Muscle of back (tissue), 11 donors: ENCODE results near the gene ZMAT5. TPM values are rescaled to one million over a fixed set of nuclear protein-coding genes. Genes with fewer than 3 reads are reported as not detected.

ENCODE experiments used
- DNase-seq, 3 donors: peaks; one replicate each; pipeline versions ENCODE4 v3.0.0 to v3.0.0-alpha.2; 2013
- polyA plus RNA-seq, 10 donors: library from polyadenylated mRNA; unstranded; fragments of 120-200 nt; gene quantifications; one replicate each; pipeline ENCODE4 v1.2.1, GENCODE V29; 2013; ENCODE audit not compliant: insufficient read length in 10 of 10

ZMAT5 gene
- polyA plus RNA-seq, 10 donors, result 13.2 to 21.4 (median 16.6) TPM

DNA sequence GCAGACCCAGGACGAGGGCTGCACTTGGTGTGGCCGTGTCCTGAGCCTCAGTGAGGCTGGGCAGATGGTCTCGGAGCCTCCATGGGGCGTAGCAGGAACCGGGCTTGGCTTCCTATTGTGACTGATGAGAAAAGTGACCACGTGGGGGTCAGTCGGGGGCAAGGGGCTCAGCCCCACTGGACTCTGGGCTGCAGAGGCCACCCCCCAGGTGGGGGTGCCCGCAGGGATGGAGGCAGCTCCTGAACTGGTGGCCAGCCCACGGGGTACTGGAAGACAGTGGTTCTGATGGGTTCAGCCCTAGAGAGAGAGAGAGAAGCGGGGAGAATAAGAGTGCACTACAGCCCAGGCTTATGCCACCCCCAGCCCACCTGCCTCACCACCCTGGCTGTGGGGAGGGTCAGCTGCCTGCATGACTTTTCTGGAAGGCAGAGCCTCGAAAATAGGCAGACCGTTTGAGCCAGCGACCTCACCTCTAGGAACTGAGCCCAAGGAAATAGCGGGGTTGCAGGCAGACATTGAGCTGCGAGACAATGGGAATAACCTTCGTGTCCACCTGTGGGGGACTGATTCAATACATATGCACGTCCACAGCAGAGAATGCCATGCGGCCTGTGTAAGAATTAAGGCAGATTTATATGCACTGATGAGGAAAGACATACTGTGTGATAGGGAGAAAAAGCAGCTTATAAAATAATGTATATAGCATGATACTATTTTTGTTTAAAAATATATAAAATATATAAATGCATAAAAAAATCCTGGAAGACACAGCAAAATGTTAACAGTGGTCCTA is 35.6 kb downstream of the ZMAT5 start:
- no peak for DNase-seq

GRCh38 chr22:29729161-29729560 is 37.6 kb downstream of the ZMAT5 start:
- no peak for DNase-seq

DNA sequence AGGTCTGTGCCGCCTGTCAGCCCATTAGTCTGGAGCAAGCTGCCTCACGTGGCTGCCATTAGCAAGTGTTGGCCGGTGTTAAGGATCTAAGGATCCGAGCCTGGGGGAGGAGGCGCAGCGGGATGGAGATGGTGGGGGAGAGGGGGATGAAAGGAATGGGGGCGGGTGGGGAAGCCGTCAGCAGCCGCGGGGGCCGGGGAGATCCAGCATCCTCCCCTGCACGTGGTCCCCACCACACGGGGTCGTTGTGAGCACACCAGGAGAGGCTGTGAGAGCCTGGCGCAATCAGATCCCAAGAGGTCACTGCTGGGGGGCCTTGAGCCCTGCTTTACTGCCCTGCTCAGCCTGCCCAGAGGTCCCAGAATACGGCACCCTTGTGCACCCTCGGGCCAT is 39.7 kb downstream of the ZMAT5 start:
- DNase-seq, result no peak

DNA sequence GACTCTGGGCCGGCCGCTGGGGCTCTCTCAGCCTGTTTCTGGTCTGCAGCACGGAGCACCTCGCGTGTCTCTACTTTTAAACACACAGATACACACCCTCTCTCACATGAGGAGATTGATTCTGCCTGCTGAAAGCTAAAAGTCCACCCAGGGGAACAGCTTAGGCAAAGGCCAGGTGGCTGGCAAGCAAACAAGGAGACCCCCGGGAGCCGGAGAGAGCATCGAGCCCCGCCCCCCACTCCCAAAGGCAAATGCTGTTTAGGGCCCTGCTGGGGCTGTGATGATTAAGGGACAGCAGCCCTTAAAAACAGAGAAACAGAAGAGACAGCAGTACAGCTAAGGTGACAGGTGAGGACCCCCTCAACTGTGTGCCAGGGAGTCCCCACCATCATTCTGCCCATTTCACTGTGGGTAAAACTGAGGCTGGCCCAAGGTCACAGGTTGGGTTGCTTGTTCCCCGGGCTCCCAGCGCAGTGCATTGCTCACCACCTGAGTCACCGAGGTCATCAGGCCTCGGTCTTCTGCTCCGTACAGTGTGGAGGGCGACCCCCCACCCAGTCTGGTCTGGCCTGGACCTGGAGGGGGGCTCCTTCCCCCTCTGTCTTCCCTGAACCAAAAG is 40.2 kb downstream of the ZMAT5 start:
- DNase-seq, result no peak

DNA sequence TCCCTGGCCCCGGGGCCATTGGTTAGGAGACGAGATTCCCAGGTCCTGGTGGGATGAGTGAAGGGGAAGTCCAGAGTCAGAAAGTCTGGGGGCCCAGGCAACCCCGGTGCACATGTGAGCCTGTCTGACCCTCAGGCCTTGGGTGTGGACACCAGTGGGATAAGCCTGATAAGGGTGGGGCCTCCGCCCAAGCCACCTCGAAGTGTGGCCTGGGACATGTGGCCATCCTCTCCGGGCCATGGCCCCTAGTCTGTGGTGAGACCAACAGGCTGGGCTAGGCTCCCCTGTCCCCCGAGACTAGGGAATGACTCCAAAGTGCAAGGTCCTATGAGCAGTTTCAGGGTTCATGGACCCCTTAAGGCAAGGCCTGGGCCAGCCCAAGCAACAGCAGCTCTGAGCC is 40.7 kb downstream of the ZMAT5 start:
- DNase-seq, result no peak

GRCh38 chr22:29724843-29725242 is 42.0 kb downstream of the ZMAT5 start:
- DNase-seq, result no peak

- no peak for DNase-seq
Observed at GRCh38 chr22:29723766-29724165, 43.0 kb downstream of the ZMAT5 start.

DNA sequence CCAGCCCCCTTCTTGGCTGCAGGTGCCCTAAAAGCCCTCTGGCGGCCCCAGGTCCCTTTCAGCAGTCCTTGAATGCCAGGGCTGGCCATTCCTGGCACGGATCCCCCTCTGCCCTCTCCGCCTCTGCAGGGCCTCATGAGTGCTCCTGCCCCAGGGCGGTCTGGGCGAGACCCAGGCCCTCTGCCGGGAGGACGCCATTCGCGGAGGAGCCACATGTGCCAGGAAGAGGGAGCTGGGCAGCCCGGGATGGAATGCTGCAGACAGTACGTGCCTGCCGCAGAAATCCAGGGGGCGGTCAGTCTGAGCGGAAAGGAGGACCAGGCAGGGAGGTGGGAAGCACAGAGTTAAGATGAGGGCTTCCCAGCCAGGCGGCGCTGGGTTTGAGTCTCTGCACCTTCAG is 44.2 kb downstream of the ZMAT5 start:
- no peak for DNase-seq

DNA sequence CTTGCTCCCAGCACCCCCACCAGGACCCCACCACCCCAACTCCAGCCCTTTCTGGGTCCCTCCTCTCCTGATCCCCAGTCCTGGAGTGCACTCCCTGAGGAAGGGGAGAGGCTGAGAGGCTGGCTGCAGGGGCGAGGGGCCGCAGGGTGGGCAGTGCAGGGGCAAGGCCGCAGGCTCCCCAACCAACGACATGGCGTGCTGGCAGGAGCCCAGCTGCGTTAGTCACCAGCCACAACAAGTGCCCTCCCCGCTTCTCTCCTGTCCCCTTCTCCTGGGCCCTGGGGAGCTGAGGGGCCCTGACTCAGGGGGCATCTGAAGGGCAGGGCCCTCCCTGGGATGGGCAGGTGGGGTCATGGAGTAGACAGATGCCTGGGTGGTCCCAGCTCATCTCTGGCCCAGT is 44.7 kb downstream of the ZMAT5 start:
- DNase-seq, result no peak

DNA sequence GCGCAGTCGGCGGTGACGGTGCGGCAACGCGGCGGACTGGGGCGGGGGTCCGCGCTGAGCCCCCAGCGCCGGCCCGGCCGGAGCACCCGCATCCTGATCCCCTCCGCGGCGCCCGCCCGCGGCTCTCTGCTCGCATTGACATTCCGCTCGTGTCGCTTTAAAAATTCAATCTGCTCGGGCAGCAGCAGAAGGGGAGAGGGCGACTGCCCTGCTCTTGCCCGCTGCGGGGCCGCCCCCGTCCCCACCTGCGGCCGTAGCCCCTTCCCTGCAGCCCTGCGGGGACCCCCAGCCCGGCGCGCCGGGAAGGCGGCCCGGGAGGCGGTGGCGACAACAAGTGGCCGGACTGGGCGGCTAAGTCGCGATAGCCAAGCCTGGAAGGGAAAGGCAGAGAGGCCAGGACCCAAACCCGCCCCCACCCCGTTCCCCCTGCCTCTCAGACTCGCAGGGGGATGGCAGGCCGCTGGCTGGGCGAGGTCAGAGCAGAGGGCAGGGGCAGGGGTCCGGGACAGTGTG is 45.9 kb downstream of the ZMAT5 start:
- no peak for DNase-seq

DNA sequence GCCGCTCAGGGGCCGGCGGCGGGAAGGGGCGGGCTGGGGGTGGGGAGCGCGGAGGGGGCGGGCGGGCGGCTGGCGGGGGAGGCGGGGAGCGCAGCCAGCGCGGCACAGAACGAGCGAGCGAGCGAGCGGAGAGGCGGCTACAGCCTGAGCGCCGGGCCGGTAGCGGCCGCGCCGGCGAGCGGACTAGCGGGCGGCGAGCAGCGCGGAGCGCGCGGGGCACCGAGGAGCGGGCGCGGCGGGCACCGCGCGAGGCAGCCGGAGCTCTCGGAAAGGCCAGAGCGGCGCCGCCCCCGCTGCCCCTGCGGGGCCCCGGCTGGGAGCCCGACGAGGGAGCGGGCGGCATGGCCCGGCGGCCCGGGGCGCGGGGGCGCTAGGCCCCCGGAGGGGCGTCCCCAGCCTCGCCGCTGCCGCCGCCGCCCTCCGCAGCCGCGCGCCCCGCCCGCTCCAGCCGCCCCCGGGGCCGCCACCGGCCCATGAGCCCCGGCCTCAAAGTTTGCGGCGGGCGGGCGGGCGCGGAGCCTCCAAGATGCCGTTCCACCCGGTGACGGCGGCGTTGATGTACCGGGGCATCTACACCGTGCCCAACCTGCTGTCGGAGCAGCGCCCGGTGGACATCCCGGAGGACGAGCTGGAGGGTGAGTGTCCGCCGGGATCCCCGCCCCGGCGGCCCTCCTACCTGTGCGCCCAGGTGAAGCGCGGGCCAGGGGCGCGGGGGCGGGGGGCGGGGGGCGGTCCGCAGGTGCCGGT is 46.7 kb downstream of the ZMAT5 start, which contains the start of gene CABP7:
Gene CABP7 (plus strand): TSS at position 105 of the 747 bp plus-strand sequence. CDS start 422 bp downstream, at position 527.
- DNase-seq, result no peak

DNA sequence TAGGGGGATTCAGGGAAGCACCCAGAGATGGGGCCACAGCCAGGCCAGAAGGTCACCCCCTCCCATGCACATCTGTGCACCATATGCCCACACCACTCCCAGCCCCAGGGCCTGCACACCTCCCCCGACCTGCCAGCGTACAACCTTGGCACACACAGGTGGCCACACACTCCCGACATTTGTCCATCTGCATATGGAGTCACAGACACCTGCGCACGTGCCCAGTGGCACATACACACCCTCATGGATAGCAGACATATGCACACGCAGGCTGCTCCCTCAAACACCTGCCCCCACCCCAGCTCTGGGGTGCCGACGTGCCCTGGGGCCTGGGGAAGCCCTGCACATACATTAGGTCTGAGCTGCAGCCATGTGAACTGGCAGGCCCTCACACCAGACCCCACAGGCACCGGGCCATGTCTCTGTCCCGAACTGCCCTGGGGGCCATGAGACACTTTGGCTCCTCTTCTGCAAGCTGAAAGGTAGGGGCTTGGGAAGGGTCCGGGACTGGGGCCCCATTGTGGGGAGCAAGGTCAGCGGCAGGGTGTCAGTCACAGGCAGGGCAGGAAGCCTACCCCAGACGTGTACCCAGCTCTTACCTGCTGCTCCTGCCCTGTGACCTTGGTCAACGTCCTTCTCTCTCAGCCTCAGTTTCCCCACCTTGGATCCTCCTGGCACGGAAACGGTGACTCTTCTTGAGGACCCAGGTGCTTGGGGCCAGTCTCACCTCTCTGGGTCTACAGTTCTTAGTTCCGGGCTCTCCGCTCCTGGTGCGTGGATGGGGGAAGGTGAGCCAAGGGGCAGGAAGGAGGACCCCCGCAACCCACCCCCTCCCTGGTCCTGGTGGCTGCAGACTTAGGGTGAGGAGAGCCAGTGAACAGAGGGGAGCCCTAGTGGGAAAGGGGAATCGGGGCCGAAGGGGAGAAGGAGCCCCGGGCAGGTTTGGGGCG is 47.6 kb downstream of the ZMAT5 start:
- DNase-seq, result no peak

- DNase-seq, result no peak
Observed at GRCh38 chr22:29717789-29718188, 49.0 kb downstream of the ZMAT5 start.

DNA sequence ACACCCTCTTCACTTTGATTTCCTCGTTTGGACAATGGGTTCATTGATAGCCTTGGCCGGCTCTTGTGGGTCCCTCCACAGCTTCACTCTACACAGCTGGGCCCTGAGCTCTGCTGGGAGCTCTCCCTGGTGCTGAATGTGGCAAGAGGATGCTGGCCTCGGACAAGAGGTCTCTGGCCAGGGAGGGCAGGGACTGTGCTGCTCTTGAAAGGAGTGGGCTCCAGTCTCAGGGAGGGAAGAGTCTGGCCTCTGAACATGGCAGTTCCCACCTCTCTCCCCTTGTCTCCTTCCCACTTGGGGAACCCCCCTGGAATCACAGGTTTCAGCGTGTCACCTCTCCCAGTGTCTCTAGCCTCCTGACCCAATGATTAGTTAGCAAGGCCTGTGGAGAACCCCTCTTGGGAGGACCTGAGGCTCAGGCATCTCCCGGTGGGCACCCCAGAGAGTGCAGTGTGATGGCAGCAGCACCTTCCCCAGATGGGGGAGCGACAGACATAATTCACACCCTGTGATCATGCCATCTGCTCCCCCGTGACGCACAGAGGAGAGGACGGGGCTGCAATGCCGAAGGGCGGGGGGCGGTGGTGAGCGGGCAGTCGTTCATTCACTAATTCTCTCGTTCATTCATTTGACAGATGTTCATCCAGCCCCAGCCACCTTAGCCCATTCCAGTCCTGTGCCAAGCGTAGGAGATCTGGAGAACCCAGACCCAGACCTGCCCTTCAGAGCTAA is 49.8 kb downstream of the ZMAT5 start:
- peak; percentile 68 to 90 (median 87) for DNase-seq

GRCh38 chr22:29715705-29716104 is 51.1 kb downstream of the ZMAT5 start:
- DNase-seq, result no peak

DNA sequence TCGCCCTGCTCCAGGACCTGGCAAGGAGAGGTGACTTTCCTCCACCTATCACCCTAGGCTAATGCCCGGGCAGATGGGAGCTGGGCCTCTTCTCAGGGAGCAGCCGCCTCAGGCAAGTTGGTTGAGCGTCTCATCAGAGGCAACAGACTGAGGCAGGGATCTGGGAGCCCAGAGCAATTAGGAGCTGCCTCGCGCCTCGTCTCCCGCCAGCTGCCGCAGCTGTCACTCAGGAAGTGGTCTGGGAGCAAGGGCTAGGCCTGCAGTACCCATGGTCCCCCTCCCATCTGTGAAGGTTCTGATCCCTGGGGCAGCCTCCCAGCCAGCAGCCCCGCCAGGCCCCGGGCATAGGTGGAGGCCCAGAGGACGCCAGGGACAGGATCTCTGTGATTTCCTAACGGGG is 51.6 kb downstream of the ZMAT5 start:
- no peak for DNase-seq

GRCh38 chr22:29713156-29713727 is 53.6 kb downstream of the ZMAT5 start:
- no peak for DNase-seq

- no peak for DNase-seq
Observed at GRCh38 chr22:29712119-29712518, 54.7 kb downstream of the ZMAT5 start.

DNA sequence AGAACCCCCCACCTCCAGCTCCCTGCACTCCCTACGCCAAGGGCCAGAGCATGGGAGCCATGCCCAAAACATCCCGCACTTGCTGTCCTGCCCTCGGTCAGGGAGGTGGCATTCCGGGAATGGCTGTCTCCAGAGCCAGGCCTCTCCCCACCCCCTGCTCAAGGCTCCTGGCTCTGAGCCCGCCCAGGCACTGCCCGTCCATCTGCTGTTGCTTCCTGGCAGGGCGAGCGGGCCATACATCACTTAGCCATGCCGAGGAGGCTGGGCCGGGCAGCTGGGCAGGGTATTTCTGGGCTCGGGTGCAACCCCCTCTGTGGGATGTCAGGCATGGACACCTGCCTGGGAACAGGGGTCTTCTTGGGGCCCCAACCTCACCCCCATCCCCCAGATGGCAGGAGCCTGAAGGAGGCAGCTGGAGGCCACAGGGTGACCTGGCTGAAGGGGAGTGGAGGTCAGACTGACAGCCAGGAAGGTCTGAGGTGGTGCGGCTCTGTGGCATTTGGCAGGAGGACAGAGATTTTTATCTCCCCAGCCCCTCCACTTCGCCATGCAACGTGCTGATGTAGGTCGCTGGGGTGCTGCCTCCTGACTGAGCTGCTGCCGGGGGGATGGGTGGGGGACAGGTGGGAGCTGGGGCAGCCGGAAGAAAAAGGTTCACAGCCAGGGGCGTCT is 55.7 kb downstream of the ZMAT5 start:
- peak; percentile 62 to 67 (median 67) for DNase-seq

DNA sequence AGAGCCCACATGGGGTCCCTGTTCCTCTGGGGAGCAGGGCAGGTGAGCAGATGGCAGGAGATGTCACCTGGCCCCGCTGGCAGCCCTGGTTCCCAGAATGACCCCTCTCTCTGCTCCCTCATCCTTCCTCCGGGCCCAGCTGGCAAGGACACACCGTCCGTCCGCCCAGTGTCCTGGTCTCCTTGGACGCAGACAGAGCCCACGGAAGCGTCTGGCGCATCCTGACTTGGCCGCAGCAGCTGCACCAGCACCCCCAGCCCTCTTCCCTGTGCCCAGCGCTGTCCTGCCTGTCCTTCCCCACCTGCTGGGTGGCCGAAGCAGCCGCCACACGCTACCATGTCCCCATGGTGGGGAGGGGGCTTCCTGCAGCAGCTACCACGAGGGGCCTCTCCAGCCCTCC is 56.6 kb downstream of the ZMAT5 start:
- no peak for DNase-seq
